Motor neuron (in vitro differentiated cells): Measurements from ENCODE around the gene SMC3. TPM values are rescaled to one million over a fixed set of nuclear protein-coding genes. Genes with fewer than 3 reads are reported as not detected.
"Not testable (repeated sequence)": the region's sequence is repeated elsewhere in the genome, so short reads cannot be mapped to it uniquely, and the experiment has no call there.

Experiments used
- ATAC-seq, 8 experiments: fragments of 200-7000 bp; cut with Tn5 transposase; replicated peaks in 6 of 8; 2 replicates each; pipeline ENCODE4 v1.8.0; 2021; ENCODE audit warnings: mild to moderate bottlenecking in 8 of 8, moderate library complexity in 8 of 8
- H3K27ac ChIP-seq, 2 donors: fragments of 250-450 bp; sonication (Bioruptor Pico); 2 replicates each; pipeline ENCODE4 v1.9.0; 2021; ENCODE audit warnings: antibody characterized with exemption in 2 of 2, mild to moderate bottlenecking in 2 of 2, moderate library complexity in 1 of 2
- H3K4me1 ChIP-seq, 2 donors: fragments of 250-450 bp; sonication (Bioruptor Pico); replicated peaks in 1 of 2; 2 replicates each; pipeline ENCODE4 v1.6.1; 2021; ENCODE audit warnings: antibody characterized with exemption in 2 of 2, mild to moderate bottlenecking in 2 of 2, moderate library complexity in 1 of 2
- H3K4me3 ChIP-seq, 5 donors: fragments of 250-450 bp; sonication (Bioruptor Pico); 2 replicates each; pipeline ENCODE4 v1.9.0; 2021; ENCODE audit warnings: antibody characterized with exemption in 5 of 5, mild to moderate bottlenecking in 5 of 5, moderate library complexity in 4 of 5
- WGBS, 10 experiments: fragments of 450-650 bp; shearing (Covaris generic); methylation state at CpG; one replicate each; pipeline ENCODE4 v1.0.0; 2022; 5-methylcytosine and 5-hydroxymethylcytosine counted together
- in situ Hi-C, 9 experiments: fragments of 400-800 bp; cut with MboI; loops; one replicate each; pipeline ENCODE4 v1.15.0; 2021; ENCODE audit warnings: low sequenced_read_pairs in 9 of 9, low pct_unique_long_range_greater_than_20kb in 2 of 9; ENCODE audit not compliant: unreplicated experiment in 9 of 9
- total RNA-seq, 8 experiments: library from RNA; unstranded; fragments of 300-600 nt; gene quantifications; 2 replicates each; pipeline versions ENCODE4 v1.2.3 to v1.2.4, GENCODE V29; 2022

Gene SMC3
- total RNA-seq, 8 experiments from 2014 or later = 15.2 to 92.6 (median 46.6) TPM

GRCh38 chr10:110530131-110530831 is 37.2 kb upstream of the SMC3 start:
- H3K27ac ChIP-seq = no peak overlapping the region
- H3K4me3 ChIP-seq = no peak overlapping the region
- in situ Hi-C loops = loop anchor here in 5 of 9 experiments (25.0 kb wide), 3 partner anchors 168 to 393 kb away; partner anchors contain the start of gene SMNDC1 (in 2 of the 5)
- WGBS, 10 experiments = 0 to 60% (median 40%) methylated on average over 1 to 7 of the region's 35 CpGs; no CpG with 5 or more reads in 3 of the 10 experiments
- peak in 7 of 8 experiments; percentile 38 to 98 (median 65) for ATAC-seq
- no peaks in the 10 kb centered on the region for H3K4me1 ChIP-seq

- Histone ChIP-seq H3K27ac (no peak overlapping the region), H3K4me1 (no peaks in the 10 kb centered on the region), H3K4me3 (no peak overlapping the region)
- 50 to 100% (median 78%) methylated on average over 1 to 2 of the region's 2 CpGs; no CpG with 5 or more reads in 5 of the 10 experiments for WGBS, 10 experiments
- ATAC-seq = no peak
- in situ Hi-C loops = loop anchor here in 5 of 9 experiments (25.0 kb wide), 3 partner anchors 169 to 394 kb away; partner anchors contain the start of gene SMNDC1 (in 2 of the 5)
Observed at GRCh38 chr10:110531687-110532086, 35.8 kb upstream of the SMC3 start.

GRCh38 chr10:110532628-110533027 is 34.9 kb upstream of the SMC3 start:
- not testable (repeated sequence) for ATAC-seq, H3K4me1 ChIP-seq, H3K27ac ChIP-seq, H3K4me3 ChIP-seq
- 70 to 100% (median 87%) methylated on average over 1 to 4 of the region's 4 CpGs; no CpG with 5 or more reads in 4 of the 10 experiments for WGBS, 10 experiments
- in situ Hi-C loops = loop anchor here in 5 of 9 experiments (25.0 kb wide), 3 partner anchors 170 to 395 kb away; partner anchors contain the start of gene SMNDC1 (in 2 of the 5)

DNA sequence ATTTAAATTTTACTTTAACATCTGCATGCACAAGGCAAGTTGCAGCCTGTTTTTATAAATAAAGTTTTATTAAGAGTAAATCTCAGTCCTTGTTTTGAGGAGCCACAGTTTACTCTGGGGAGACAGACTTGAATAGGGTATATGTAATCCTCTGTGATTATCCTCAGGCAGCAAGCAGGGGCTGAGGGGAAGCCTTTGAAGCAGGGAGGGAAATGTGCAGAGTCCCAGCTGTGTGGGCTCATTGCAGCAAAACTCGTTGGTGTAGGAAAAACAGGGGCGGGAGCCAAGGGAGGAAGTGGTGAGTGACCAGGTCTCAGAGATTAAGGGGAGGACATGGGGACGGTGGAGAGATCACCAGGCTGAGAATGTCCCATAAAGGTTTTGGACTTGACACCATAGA is 34.3 kb upstream of the SMC3 start:
- Histone ChIP-seq H3K27ac (no peak overlapping the region), H3K4me1 (no peaks in the 10 kb centered on the region), H3K4me3 (no peak overlapping the region)
- in situ Hi-C loops = loop anchor here in 5 of 9 experiments (25.0 kb wide), 3 partner anchors 171 to 396 kb away; partner anchors contain the start of gene SMNDC1 (in 2 of the 5)
- WGBS, 10 experiments = 9 to 80% (median 47%) methylated on average over 1 to 3 of the region's 3 CpGs; no CpG with 5 or more reads in 1 of the 10 experiments
- ATAC-seq = no peak

GRCh38 chr10:110534571-110534970 is 32.9 kb upstream of the SMC3 start:
- 38 to 100% (median 70%) methylated on average over 1 to 2 of the region's 2 CpGs; no CpG with 5 or more reads in 4 of the 10 experiments for WGBS, 10 experiments
- Histone ChIP-seq H3K27ac (no peak overlapping the region), H3K4me1 (no peaks in the 10 kb centered on the region), H3K4me3 (no peak overlapping the region)
- no peak for ATAC-seq
- in situ Hi-C loops = loop anchor here in 5 of 9 experiments (25.0 kb wide), 3 partner anchors 172 to 397 kb away; partner anchors contain the start of gene SMNDC1 (in 2 of the 5)

DNA sequence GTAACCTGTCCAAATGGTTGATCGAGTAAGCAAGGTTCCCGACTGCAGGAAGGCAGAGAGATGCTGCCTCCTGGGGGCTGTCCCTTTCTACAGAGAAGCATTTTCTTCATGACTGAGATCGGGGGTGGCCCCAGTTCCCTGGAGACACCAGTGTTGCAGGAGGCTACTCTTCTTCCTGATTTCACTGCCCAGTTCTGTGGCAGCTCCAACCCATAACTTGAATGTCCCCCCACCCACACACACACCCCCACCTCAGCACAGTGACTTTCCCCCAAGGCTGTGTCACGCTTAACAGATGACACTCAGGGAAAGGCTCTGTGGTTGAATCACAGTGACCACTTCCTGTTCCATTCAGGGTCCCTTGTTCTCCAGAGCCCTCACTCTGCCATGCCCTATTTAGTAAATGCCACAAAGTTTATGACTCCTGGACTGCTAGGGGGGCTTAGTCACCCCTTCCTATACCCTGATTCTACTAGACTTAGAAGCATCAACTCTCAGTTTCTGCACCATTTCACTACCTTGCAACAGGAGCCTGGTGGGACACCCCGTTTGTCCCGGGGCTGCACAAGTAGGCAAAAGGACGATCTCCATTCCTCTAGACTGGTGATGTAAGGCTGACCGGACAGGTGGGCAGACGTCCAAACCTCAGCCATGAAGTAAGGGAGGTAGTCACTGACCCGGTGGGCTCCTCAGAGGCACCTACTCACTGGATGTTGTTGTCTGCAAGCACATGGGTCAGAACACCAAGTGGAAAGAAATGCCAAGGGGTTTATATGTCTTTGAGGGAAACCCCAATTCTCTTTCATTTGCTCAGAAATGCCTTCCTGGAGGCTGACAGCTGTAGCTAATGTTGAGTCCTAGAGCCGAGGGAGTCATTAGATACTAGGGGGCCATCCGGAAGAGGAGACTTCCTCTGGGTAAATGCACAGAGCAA is 31.3 kb upstream of the SMC3 start:
- Histone ChIP-seq H3K27ac (no peak overlapping the region), H3K4me3 (no peak overlapping the region), H3K4me1 (no peaks in the 10 kb centered on the region)
- in situ Hi-C loops = loop anchor here in 5 of 9 experiments (25.0 kb wide), 3 partner anchors 174 to 399 kb away; partner anchors contain the start of gene SMNDC1 (in 2 of the 5)
- peak in 2 of 8 experiments; percentile 25 to 57 for ATAC-seq
- 0 to 81% (median 42%) methylated on average over 2 to 5 of the region's 12 CpGs; no CpG with 5 or more reads in 1 of the 10 experiments for WGBS, 10 experiments

DNA sequence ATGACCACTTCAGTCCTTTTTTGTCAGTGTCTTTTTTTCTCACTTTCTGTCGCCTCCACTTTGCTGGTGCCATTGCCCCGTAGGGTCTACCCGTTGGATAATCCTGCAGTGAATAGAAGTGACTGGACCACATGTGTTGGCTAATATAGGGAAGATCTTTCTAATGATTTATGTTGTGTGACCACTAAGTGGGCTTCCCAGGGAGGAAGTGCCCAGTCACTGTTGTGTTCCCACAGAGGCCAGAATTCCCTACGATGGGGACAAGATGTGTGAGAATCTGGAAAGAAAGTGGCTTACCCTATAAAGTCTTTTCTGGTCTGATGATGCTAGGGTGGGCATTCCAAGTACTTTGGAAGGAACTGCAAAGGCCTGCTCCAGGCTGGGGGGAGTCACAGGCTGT is 28.4 kb upstream of the SMC3 start:
- no peaks in the 10 kb centered on the region for H3K4me1 ChIP-seq
- ATAC-seq = no peak
- H3K27ac ChIP-seq = no peak overlapping the region
- 63 to 100% (median 100%) methylated on average over 1 to 4 of the region's 4 CpGs for WGBS, 10 experiments
- in situ Hi-C loops = loop anchor here in 5 of 9 experiments (25.0 kb wide), 3 partner anchors 177 to 402 kb away; partner anchors contain the start of gene SMNDC1 (in 2 of the 5)
- no peak overlapping the region for H3K4me3 ChIP-seq

DNA sequence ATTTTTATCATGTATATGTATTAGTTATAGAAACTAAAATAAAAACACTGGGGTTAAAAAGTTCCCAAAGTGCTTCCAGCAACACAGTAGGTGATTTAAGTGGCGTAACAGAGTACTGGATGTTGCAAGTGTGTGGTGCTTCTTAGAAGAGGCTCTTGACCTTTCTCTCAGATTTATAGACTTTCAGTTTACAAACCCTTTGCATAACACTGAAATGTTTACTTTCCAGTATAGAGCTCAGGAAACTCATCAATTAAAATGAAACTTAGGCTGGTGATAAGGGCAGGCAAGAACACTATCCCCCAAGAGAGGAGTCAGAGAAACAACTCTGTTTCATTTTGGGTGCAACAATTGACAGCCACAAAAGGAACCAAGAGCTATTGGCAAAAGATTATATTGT is 27.5 kb upstream of the SMC3 start:
- Histone ChIP-seq H3K27ac (no peak overlapping the region), H3K4me1 (no peaks in the 10 kb centered on the region), H3K4me3 (no peak overlapping the region)
- WGBS, 10 experiments = 80 to 100% (median 94%) methylated on average over 1 of the region's 1 CpG; no CpG with 5 or more reads in 6 of the 10 experiments
- in situ Hi-C loops = loop anchor here in 8 of 9 experiments (10.0 to 25.0 kb wide), 4 partner anchors 178 to 403 kb away; partner anchors contain the start of gene SMNDC1 (in 2 of the 8)
- ATAC-seq = no peak

- H3K27ac ChIP-seq = no peak overlapping the region
- in situ Hi-C loops = loop anchor here in 8 of 9 experiments (10.0 to 25.0 kb wide), 4 partner anchors 183 to 408 kb away; partner anchors contain the start of gene SMNDC1 (in 2 of the 8)
- peaks cover 0 to 5% of the 10 kb centered on the region in 2 donors for H3K4me1 ChIP-seq
Observed at GRCh38 chr10:110544958-110545537, 22.4 kb upstream of the SMC3 start.

GRCh38 chr10:110546077-110546476 is 21.4 kb upstream of the SMC3 start:
- no peak for ATAC-seq
- no peak overlapping the region for H3K27ac ChIP-seq
- peaks cover 0 to 5% of the 10 kb centered on the region in 2 donors for H3K4me1 ChIP-seq
- no peak overlapping the region for H3K4me3 ChIP-seq
- in situ Hi-C loops = loop anchor here in 8 of 9 experiments (10.0 to 25.0 kb wide), 4 partner anchors 184 to 409 kb away; partner anchors contain the start of gene SMNDC1 (in 2 of the 8)
- WGBS, 10 experiments = 0 to 92% (median 65%) methylated on average over 1 to 4 of the region's 6 CpGs; no CpG with 5 or more reads in 3 of the 10 experiments

More at GRCh38 chr10:110544958-110545537, 22.4 kb upstream of the SMC3 start:
- no peak for ATAC-seq
- no peak overlapping the region for H3K4me3 ChIP-seq

- WGBS, 10 experiments = 0 to 100% (median 60%) methylated on average over 1 to 4 of the region's 7 CpGs; no CpG with 5 or more reads in 1 of the 10 experiments
- no peak for ATAC-seq
- Histone ChIP-seq H3K4me1 (peaks cover 0 to 5% of the 10 kb centered on the region in 2 donors), H3K27ac (no peak overlapping the region), H3K4me3 (no peak overlapping the region)
- in situ Hi-C loops = loop anchor here in 8 of 9 experiments (10.0 to 25.0 kb wide), 4 partner anchors 184 to 409 kb away; partner anchors contain the start of gene SMNDC1 (in 2 of the 8)
Observed at GRCh38 chr10:110546499-110547110, 20.9 kb upstream of the SMC3 start.
